Stimulated activated CD4-positive, alpha-beta T cell treated with anti-CD3 and anti-CD28 coated beads, Interleukin-12 subunit alpha, Interleukin-12 subunit beta, amount 100 ng/mL, for 4 hours (primary cell): ENCODE results near the gene GDI1.

Source experiments
- DNase-seq: peaks from one replicate; pipeline ENCODE4 v3.0.0-alpha.2; 2020

GDI1 gene

GRCh38 chrX:154483325-154483724 is 46.4 kb downstream of the GDI1 start:
- no peak for DNase-seq

- no peak for DNase-seq
Observed at GRCh38 chrX:154484255-154485149, 47.5 kb downstream of the GDI1 start.

GRCh38 chrX:154485150-154486051 is 48.4 kb downstream of the GDI1 start:
- no peak for DNase-seq

DNA sequence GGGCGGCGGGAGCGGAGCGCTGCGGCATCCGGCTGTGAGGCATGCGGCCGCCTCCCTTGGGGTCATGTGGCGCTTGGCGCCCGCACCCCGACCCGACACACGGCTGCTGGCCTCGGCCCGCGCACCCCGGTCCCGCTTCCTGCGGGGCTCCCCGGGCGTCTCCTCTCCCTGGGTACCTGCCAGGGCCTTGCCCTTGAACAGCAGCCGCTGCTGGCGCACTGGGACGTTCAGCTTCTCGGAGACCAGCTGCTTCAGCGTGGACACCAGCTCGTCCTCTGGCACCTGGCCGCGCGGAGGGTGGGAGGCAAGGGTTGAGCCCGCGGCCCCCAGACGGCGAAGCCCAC is 49.1 kb downstream of the GDI1 start:
- DNase-seq, result peak; percentile 27

DNA sequence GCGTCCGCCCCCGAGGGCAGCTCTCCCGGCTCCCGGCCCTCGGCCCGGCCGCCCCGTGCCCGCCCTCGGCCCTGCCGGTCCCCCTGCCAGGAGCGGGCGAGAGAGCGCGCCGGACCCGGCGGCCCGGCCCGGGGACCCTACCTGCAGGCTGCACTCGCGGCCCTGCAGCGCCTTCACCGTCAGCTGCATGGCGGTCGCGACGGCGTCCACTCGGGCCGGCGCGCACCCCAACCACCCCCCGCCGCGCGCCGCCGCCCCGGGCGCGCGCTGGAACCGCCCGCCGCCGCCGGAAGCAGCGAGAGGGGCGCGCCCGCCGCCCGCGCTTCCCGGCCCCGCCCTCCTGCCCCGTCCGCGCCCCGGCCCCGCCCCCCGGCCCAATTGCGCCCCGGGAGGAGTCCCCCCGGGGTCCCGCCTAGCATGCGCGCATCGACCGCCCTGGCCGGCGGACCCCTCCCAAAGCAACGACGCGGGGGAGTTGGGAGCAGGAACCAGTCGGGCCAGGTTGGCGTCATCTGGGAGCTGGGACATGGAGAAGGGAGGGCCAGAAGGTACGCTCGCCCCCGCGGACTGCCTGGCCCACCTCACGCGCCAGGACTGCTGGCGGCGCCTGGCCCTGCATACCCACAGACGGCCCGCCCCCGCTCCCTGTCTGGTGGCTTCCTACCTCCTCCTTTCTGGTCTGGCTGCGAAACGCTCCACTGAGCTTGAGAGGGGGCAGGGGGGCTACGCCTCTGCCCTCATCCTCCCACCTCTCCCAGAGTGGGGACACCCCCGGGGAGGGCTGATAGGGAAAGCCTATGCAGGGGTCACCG is 49.6 kb downstream of the GDI1 start, which contains the start of gene UBL4A:
Gene UBL4A (minus strand): TSS at position 220 of the 812 bp plus-strand sequence. CDS start 31 bp downstream, at position 189.
- peak; percentile 63 for DNase-seq

DNA sequence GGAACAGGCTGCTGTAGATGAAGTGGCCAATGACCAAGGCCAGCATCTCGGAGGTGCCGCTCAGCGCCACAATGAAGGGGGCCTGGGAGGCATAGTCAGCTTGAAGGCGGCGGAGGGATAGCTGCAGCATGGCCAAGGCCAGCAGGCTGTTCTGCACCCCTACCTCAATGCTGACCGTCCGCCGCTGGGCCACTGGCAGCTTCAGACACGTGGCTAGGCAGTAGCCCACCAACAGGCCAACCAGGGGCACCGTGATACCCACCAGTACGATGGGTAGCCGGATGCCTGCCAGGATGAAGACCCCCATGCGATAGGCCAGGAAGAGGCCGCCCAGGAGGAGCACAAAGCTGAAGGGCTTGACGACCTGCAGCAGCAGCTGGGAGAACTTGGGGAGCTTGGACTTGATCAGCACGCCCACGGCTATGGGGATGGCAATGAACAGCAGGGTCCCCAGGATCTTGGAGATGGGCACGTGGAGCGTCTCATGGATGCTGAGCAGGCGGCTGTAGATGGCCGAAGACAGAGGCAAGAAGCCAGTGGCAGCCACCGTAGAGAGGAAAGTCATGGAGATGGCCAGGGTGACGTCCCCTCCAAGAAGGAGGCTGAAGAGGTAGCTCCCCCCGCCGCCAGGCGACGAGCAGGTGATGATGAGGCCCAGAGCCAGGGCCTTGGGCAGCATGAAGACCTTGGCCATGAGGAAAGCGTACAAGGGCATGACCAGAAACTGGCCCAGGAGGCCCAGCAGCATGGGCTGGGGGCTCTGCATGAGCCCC is 50.8 kb downstream of the GDI1 start:
- DNase-seq, result no peak

DNA sequence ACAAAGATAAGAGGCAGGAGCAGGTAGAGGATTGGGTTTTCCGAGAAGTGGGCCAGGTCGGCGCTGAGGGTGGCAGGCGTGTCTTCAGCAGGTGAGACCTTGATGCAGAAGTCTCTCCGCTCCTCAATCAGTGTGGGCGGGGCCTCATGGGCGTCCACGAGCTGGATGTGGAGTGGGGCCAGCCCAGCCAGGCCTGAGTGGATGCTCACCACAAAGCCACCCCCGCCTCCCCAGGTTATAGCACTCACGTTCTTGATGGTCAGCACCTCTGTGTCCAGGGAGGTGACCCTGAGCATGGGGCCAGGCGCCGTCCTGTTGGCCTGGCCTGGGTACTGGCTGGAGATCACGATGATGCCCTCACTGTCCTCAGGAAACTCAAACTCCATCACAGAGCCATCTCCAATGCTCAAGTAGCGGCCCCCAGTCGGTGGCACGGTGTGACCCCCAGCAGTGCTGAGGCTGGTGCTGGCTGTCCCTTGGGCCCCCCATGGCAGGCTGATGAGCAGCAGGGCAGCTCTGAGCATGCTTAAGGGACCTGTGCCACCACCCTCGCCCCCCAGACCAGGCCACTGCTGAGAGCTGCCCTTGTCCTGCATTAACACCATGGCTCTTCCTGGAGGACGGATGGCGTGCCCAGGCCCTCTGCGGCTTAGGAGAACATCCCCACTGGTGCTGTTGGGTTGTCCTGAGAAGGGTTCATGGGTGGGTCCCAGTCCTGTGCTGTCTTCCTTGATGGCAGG is 51.6 kb downstream of the GDI1 start:
- DNase-seq, result no peak

DNA sequence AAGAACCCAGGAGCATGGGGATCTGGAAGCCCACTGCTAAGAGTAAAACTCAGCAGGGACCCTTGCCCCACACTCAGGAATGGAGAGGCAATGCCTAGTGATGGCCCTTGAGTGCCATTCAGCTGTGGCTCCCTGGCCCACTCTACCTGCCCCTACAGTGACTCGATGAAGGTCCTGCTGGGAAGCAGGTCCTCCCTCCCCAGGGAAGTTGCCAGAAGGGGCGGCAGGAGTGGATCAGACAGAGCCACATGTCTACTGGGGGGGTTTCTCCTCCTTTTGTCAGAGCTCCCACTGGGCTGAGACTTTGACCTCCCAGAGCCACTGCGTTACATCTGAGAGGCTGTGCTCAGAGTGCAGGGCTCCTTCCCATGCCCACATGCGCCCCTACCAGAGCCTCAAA is 52.2 kb downstream of the GDI1 start:
- DNase-seq, result no peak

- no peak for DNase-seq
Observed at GRCh38 chrX:154490021-154490413, 53.1 kb downstream of the GDI1 start.

- peak; percentile 84 for DNase-seq
Observed at GRCh38 chrX:154490414-154491083, 53.6 kb downstream of the GDI1 start, which contains the start of gene SLC10A3. Gene SLC10A3 (minus strand): TSS chrX:154490629. CDS start chrX:154488940, 1,689 bp downstream.
